RWPE1 (cell line): ENCODE results near the gene PAFAH2.
A peak's percentile ranks its signal among the peaks of the same experiment; 100 is the strongest.

Experiments used
- CTCF ChIA-PET: fragments of 350-600 bp; sonication (Branson Sonifier 250); formaldehyde crosslinking; extraction: SDS; loops from one replicate; lab custom pipeline; 2021; lab: Yijun Ruan, JAX
- POLR2A ChIA-PET: fragments of 400-600 bp; formaldehyde crosslinking; extraction: SDS; loops from one replicate; lab custom pipeline; 2020; ENCODE audit warnings: antibody characterized with exemption; ENCODE audit not compliant: low non-redundant PET; lab: Yijun Ruan, JAX
- DNase-seq: peaks from one replicate; pipeline ENCODE4 v3.0.0; 2012; ENCODE audit warnings: low spot score
- H3K27ac ChIP-seq: fragments of 450-650 bp; 2 replicates; pipeline ENCODE4 v1.5.1; 2017
- TF ChIP-seq, protein P1 (sequence below): fragments of 450-650 bp; conservative IDR thresholded peaks from 2 replicates; pipeline ENCODE4 v1.5.1; 2017; ENCODE audit warnings: low read depth, mild to moderate bottlenecking

Gene PAFAH2

DNA sequence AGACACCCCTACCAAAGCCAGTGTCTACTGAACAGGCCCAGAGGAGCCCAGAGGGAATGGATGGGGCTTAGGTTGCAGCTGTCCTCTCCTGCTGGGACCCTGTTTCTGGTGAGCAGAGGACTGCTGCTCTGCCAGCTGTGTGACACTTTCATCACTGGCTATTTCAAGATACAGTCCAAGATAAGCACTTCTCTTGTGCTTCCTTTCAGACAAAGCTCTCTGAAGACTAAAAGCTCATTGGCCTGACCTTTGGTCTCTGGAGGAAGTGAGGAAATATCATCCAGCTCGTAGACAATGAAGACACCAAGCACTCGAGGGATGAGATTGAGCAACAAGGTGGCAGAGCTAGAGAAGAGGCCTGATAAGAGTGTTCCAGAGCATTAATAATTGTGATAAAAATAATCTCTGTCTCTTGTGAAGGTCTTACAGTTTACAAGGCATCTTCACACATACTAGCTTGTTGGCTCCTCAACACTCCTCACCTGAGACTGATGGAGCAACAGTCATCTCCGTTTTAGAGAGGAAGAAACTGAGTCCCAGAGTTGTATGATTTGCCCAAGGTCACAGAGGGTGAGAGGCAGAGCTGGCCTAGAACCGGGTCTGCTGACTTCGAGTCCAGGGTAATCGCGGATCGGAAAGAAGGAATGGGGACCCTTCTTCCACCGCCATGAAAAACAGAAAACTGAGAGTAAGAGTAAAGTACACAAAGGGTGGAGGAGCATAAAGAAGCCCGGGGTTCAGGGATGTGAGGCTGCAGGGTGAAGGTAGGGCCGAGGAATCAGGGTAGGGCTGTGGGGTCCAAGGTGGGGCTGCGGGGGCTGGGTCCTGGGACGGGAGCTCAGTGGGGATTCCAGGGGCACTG lies 666 bp downstream of the PAFAH2 start:
- ChIA-PET CTCF (interaction anchor here (0.6 to 1.9 kb wide), 10 partner anchors 23 to 1208 kb away, joined by 3 to 12 read pairs (median 4); no protein-coding TSS in a partner anchor), POLR2A (interaction anchor here (0.6 to 0.7 kb wide), 2 partner anchors 29 to 85 kb away, joined by 3 read pairs; no protein-coding TSS in a partner anchor)
- TF ChIP-seq, protein P1, sequence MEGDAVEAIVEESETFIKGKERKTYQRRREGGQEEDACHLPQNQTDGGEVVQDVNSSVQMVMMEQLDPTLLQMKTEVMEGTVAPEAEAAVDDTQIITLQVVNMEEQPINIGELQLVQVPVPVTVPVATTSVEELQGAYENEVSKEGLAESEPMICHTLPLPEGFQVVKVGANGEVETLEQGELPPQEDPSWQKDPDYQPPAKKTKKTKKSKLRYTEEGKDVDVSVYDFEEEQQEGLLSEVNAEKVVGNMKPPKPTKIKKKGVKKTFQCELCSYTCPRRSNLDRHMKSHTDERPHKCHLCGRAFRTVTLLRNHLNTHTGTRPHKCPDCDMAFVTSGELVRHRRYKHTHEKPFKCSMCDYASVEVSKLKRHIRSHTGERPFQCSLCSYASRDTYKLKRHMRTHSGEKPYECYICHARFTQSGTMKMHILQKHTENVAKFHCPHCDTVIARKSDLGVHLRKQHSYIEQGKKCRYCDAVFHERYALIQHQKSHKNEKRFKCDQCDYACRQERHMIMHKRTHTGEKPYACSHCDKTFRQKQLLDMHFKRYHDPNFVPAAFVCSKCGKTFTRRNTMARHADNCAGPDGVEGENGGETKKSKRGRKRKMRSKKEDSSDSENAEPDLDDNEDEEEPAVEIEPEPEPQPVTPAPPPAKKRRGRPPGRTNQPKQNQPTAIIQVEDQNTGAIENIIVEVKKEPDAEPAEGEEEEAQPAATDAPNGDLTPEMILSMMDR: no peak
- DNase-seq: no peak
- H3K27ac ChIP-seq: peak overlapping the region; percentile 78

DNA sequence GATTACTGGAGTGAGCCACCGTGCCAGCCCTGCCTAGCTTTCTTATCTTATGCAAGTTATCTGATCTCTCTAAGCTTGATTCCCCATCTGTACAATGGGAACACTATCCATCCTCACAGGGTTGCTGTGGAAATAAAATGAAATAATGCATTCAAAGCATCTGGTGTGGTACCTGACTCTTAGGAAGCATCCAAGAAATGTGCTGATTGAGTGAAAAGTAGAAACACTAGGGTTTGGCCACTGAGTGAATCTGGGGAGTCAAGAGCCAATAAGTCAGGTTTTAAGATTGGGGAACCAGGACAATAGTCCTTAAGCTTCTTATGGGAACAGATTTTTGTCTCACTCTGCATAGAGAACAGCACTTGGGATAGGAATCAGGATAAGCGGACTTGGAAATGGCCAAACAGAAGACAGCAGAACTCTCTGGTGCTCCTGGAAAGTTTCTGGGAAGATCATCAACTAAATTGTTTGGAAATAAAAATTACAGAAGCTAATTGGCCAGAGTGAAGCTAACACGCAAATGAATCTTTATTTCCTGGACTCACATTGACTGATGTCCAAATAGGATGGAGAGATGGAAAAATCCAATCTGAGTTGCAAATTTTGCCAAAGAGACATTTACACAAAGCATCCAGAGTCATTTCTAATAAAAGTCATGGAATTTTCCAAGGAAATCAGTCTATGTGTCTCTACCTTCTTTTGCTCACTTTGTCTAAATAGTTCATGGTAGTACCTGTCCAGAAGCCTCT lies 3.3 kb downstream of the PAFAH2 start:
- CTCF ChIA-PET: interaction anchor here (1.3 kb wide), 1 partner anchor 99 kb away, joined by 4 read pairs; no protein-coding TSS in a partner anchor
- POLR2A ChIA-PET: no interaction called here
- TF ChIP-seq, protein P1: no peak
- DNase-seq: no peak
- no peak overlapping the region for H3K27ac ChIP-seq

DNA sequence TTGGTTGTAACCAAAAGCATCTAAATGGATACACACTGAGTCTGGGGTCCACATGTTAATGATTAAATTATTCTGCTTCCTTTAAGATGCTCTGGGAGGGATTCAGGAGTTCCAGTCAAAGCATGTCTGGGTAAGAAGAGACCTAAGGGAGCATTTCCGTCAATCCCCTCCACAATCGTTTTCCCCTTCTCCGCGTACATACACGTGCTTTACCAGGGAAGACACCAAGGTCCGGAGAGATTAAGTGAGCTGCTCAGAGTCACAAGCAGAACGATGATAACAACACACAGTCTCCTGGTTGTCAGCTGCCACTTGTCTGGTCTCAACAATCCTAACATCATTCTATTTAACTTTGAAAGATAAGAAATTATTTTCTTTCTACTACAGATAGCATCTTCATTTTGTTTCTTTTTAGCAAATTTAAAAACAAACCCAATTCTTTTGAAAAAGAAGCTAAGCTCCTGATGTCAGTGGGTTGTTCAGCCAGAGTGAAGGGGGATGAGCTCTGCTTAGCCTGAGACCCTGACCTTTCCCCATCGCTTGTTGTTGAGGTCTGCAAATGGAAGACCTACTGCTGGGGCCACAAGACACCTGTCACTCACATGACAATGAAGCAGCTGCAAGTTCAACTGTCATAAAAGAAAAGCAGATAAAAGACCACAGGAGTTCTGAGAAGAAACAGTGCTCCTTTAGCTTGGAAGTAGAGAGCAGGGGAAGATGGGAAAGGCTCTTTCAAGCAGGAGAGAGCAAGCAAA lies 4.5 kb downstream of the PAFAH2 start:
- DNase-seq: no peak
- ChIA-PET POLR2A (interaction anchor here (0.6 kb wide), 1 partner anchor 16 kb away, joined by 4 read pairs; no protein-coding TSS in a partner anchor), CTCF (interaction anchor here (0.7 kb wide), 2 partner anchors 139 to 434 kb away, joined by 4 to 5 read pairs; no protein-coding TSS in a partner anchor)
- no peak overlapping the region for H3K27ac ChIP-seq
- TF ChIP-seq, protein P1: no peak

DNA sequence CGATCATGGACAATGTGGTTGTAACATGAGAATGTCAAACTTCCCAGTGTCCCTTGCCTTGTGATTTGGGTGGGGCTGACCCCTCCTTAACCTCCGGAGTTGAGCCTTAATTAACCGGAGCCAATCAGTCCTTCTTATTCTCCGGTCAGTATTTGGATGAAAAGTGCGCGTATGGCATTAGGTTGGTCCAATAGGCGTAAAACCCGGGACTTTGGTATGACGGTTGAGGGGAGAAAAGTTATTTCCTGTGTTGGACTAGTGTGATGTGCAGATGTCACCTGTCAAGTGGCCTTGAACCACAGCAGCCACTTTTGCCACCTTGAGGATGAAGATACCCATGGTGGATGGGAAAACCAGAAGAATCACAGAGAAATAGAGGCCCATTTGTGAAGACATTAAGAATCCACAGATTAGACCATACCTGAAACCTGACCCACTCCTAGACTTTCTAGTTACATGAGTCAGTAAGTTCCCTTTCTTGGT lies 5.1 kb downstream of the PAFAH2 start:
- ChIA-PET POLR2A (no interaction called here), CTCF (no interaction called here)

DNA sequence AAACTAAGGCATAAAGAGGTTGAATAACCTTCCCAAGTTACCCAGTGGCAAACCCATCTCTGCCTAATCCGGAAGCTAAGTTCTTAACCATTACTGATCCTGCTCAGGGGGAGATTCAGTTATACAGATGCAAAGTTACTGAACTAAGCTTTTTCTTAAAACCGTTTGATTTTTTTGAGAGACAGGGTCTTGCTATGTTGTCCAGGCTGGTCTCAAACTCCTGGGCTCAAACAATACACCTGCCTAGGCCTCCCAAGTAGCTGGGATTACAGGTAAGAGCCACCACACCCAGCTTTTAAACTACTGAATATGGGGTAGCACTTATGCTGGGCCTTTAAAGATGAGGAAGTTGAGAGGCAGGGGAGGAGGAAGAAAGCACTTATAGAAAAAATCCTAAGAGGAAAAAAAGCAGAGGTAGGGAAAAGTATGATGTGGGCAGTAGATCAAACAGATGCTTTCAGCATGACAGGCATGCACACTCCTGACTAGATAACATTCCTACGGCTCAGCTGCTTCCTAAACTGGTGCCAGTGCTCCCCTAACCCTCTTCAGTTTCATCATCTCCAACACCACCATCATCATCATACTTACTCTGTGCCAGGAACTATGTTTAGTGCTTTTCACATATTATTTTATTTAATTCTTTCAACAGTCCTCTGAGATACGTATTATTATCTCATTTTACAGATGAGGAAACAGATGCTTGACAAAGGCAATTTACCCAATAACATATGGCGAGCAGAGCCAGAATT lies 5.8 kb downstream of the PAFAH2 start:
- CTCF ChIA-PET: no interaction called here
- TF ChIP-seq, protein P1: no peak
- DNase-seq: no peak
- POLR2A ChIA-PET: no interaction called here
- H3K27ac ChIP-seq: no peak overlapping the region

More for the DNA sequence above, 5.1 kb downstream of the PAFAH2 start:
- H3K27ac ChIP-seq: no peak overlapping the region
- no peak for DNase-seq
- TF ChIP-seq, protein P1: no peak
